ENCODE data around the gene METTL25B. TPM values are rescaled to one million over a fixed set of nuclear protein-coding genes. Genes with fewer than 3 reads are reported as not detected.

METTL25B gene
- polyA plus RNA-seq, 3 donors: 28.6 to 51.8 (median 39.2) TPM

- DNase-seq: no peak
These were observed 38.2 kb downstream of the METTL25B start for GRCh38 chr1:156766298-156767100.

GRCh38 chr1:156767101-156767878 lies 39.0 kb downstream of the METTL25B start, which contains the start of gene PRCC:
Gene PRCC, plus strand, starts transcription at chr1:156767535. Its CDS starts 237 bp downstream, at chr1:156767772.
- DNase-seq: peak; percentile 100

- DNase-seq: no peak
These were observed 39.8 kb downstream of the METTL25B start for GRCh38 chr1:156767879-156768604.

- DNase-seq: no peak
These were observed 40.5 kb downstream of the METTL25B start for GRCh38 chr1:156768610-156769295.

GRCh38 chr1:156772222-156772621 lies 44.0 kb downstream of the METTL25B start:
- no peak for DNase-seq

- DNase-seq: no peak
These were observed 44.6 kb downstream of the METTL25B start for GRCh38 chr1:156772728-156773497.

- DNase-seq: no peak
These were observed 45.3 kb downstream of the METTL25B start for GRCh38 chr1:156773607-156774006.

- DNase-seq: no peak
These were observed 47.5 kb downstream of the METTL25B start for GRCh38 chr1:156775799-156776198.

GRCh38 chr1:156776942-156777341 lies 48.7 kb downstream of the METTL25B start:
- no peak for DNase-seq

- DNase-seq: no peak
These were observed 49.3 kb downstream of the METTL25B start for GRCh38 chr1:156777573-156777972.

GRCh38 chr1:156781585-156782186 lies 53.4 kb downstream of the METTL25B start:
- no peak for DNase-seq

- DNase-seq: no peak
These were observed 57.2 kb downstream of the METTL25B start for GRCh38 chr1:156785458-156785857.

Other genes with a start within 250 kb of the METTL25B start
- 10 to 100 TPM; 25.9 to 29.3 (median 26.8) TPM for gene MEF2D, start 227.7 kb upstream of the METTL25B start, polyA plus RNA-seq (ENCODE audit: insufficient read length in 3 of 3)
- gene IQGAP3, start 155.9 kb upstream of the METTL25B start, polyA plus RNA-seq (ENCODE audit: insufficient read length in 3 of 3): 10 to 100 TPM; 14.1 to 17.0 (median 14.8) TPM
- gene TTC24, start 148.7 kb upstream of the METTL25B start, polyA plus RNA-seq (ENCODE audit: insufficient read length in 3 of 3): 1 to 10 TPM; 1.0 to 2.2 (median 1.1) TPM
- gene NAXE, start 136.7 kb upstream of the METTL25B start, polyA plus RNA-seq (ENCODE audit: insufficient read length in 3 of 3): 10 to 100 TPM; 71.1 to 83.0 (median 72.8) TPM
- gene GPATCH4, start 127.0 kb upstream of the METTL25B start, polyA plus RNA-seq (ENCODE audit: insufficient read length in 3 of 3): 10 to 100 TPM; 33.0 to 38.7 (median 36.4) TPM
- gene HAPLN2, start 109.1 kb upstream of the METTL25B start, polyA plus RNA-seq (ENCODE audit: insufficient read length in 3 of 3): under 1 TPM; 0.13 to 0.71 (median 0.64) TPM
- 1 to 10 TPM in 1 of 3 donors, under 1 TPM in 2; 0.18 to 2.2 (median 0.26) TPM for gene BCAN, start 86.4 kb upstream of the METTL25B start, polyA plus RNA-seq (ENCODE audit: insufficient read length in 3 of 3)
- gene NES, start 51.1 kb upstream of the METTL25B start, polyA plus RNA-seq (ENCODE audit: insufficient read length in 3 of 3): 100 to 1,000 TPM; 148 to 171 (median 156) TPM
- gene CRABP2, start 22.9 kb upstream of the METTL25B start, polyA plus RNA-seq (ENCODE audit: insufficient read length in 3 of 3): 100 to 1,000 TPM in 1 of 3 donors, 10 to 100 TPM in 2; 68.5 to 113 (median 93.8) TPM
- 10 to 100 TPM; 33.1 to 44.6 (median 39.7) TPM for gene ISG20L2, start 297 bp downstream of the METTL25B start, polyA plus RNA-seq (ENCODE audit: insufficient read length in 3 of 3)
- gene MRPL24, start 12.6 kb downstream of the METTL25B start, polyA plus RNA-seq (ENCODE audit: insufficient read length in 3 of 3): 10 to 100 TPM; 69.0 to 76.6 (median 74.0) TPM
- gene HDGF, start 23.2 kb downstream of the METTL25B start, polyA plus RNA-seq (ENCODE audit: insufficient read length in 3 of 3): 100 to 1,000 TPM; 267 to 298 (median 284) TPM
- 100 to 1,000 TPM; 108 to 113 (median 113) TPM for gene PRCC, start 39.1 kb downstream of the METTL25B start, polyA plus RNA-seq (ENCODE audit: insufficient read length in 3 of 3)
- gene SH2D2A, start 88.4 kb downstream of the METTL25B start, polyA plus RNA-seq (ENCODE audit: insufficient read length in 3 of 3): under 1 TPM; 0.65 to 0.99 (median 0.91) TPM
- gene INSRR, start 130.6 kb downstream of the METTL25B start, polyA plus RNA-seq (ENCODE audit: insufficient read length in 3 of 3): 1 to 10 TPM; 1.6 to 3.0 (median 2.0) TPM
- gene NTRK1, start 132.4 kb downstream of the METTL25B start, polyA plus RNA-seq (ENCODE audit: insufficient read length in 3 of 3): 1 to 10 TPM; 1.3 to 2.0 (median 1.3) TPM
- 10 to 100 TPM; 17.8 to 22.3 (median 22.1) TPM for gene PEAR1, start 165.2 kb downstream of the METTL25B start, polyA plus RNA-seq (ENCODE audit: insufficient read length in 3 of 3)
- gene LRRC71, start 192.2 kb downstream of the METTL25B start, polyA plus RNA-seq (ENCODE audit: insufficient read length in 3 of 3): 1 to 10 TPM in 1 of 3 donors, under 1 TPM in 2; 0.38 to 1.1 (median 0.96) TPM